DMS153 treated with DMSO at 0.1 percent for 48 hours (cell line): ENCODE results near the gene DNAJB12.
"Not testable (repeated sequence)": the region's sequence is repeated elsewhere in the genome, so short reads cannot be mapped to it uniquely, and the experiment has no call there.

Source experiments
- DNase-seq: peaks from one replicate; lab custom pipeline; 2025; ENCODE audit not compliant: unreplicated experiment; lab: John Stamatoyannopoulos, UW

DNAJB12 gene

GRCh38 chr10:72316748-72317435 is 37.8 kb downstream of the DNAJB12 start:
- DNase-seq, result no peak

- no peak for DNase-seq
Measured at GRCh38 chr10:72316386-72316700, 38.4 kb downstream of the DNAJB12 start.

DNA sequence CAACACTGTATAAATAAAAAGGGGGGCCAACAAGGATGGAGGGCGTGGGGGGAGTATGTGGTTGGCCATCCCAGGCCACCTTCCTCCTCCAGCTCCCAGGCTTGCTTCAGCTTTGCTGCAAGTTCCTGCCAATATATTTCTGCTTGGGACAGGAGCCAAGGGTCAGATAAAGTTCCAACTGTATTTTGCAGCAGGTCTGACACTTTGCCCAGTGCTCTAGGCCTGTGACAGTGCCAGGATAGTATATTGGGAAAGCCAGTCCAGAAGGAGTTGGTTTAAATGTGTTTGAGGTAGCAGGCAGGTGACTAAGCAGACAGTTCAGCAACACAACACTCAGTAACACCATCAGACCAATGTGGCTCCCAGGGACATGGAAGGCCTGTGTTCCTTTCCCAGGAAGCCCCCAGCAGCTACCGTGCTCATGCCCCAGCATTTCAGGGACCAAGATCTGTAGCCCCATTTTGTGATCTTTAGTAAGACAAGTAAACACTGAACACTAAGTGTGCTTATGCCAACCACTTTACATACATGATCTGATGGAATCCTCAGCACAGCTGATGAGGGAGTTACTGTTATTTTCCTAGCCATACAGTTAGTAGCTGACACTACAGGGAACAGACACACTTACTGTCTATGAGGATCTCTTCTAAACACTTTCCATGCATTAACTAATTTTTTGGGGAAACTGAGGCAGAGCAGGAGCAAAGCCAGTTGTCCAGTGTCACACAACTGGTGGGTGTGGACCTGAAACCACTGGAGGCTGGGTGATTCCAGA is 38.9 kb downstream of the DNAJB12 start:
- DNase-seq, result no peak

- DNase-seq, result no peak
Measured at GRCh38 chr10:72315054-72315453, 39.7 kb downstream of the DNAJB12 start.

DNA sequence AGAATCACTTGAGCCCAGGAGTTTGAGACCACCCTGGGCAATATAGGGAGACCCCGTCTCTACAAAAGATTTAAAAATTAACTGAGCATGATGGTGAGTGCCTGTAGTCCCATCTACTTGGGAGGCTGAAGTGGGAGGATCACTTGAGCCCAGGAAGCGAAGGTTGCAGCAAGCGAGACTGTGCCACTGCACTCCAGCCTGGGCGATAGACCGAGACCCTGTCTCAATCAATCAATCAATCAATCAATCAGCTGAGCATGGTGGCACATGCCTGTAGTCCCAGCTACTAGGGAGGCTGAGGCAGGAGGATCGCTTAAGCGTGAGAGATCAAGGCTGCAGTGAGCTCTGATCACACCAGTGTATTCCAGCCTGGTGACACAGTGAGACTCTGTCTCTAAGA is 40.5 kb downstream of the DNAJB12 start:
- no peak for DNase-seq

DNA sequence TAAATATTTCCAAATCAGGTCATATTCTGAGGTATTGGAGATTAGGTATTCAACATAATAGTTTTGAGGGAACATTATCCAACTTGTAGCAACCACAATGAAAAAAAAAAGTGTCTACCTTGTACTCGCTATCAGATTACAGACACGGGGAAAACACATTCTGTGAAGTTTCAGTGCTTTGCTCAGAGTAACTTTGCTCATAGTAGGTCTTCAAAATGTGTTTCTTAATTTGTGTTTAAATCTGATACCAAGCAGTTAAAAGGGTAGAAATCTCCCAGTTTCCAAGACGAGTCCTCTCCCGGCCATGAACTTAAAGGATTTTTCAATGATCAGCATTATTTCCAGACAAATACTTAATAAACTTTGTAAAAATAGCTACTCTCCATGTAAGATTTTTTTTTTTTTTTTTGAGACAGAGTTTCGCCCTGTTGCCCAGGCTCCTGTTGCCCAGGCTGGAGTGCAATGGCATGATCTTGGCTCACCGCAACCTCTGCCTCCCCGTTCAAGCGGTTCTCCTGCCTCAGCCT is 41.8 kb downstream of the DNAJB12 start:
- no peak for DNase-seq

DNA sequence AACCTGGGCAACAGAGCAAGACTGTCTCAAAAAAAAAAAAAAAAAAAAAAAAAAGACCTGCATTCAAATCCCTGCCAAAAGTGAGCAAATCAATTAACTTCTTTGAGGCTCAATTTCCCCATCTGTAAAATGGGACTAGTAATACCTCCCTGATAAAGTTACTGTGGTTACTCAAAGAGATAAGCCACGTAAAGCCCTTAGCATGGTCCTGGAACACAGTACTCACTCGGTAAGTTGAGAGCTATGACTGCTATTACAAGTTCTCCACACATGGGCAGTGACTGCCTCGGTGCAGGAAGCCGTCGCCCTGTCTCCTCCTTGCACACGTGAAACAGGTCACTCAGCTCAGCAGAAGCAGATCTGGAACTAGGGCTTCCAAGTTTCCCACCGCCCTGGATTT is 43.1 kb downstream of the DNAJB12 start:
- no peak for DNase-seq

DNA sequence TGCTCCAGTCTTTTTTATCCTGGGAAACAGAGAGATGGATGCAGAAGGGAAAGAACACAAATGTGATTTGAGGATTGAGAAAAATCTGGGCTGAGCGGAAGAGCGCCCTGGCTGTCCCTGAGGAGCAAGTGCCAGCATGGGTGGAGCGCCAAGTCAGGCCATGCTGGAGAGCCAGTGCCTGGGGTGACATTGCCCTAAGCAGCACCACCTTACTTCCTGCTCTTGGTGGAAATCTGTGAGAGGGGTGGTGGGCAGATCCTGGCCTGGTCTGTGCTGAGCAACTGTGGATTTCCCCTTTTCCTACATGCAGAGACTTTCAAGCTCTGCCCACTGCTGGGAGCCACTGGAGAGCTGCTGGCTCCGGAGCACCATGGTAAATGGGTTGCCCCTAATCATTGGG is 44.1 kb downstream of the DNAJB12 start:
- no peak for DNase-seq

DNA sequence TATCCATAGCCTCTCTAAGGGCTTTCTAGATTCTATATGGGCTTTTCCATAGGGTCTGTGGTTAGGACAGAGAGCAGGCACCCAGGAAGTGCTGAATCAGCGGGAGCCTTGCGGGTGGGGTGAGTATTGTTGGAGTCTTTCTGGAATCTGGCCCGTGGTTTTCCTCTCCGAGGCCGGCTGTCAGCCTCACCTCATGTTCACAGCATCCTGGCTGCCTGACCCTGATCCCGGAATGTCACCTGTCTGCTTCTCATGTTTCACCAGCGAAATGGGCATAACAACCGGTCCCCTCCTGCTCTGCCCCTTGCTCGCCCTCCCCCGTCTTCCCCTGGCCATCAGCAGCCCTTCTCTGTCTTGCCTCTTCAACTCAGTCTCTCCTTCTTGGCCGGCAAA is 44.5 kb downstream of the DNAJB12 start:
- DNase-seq, result no peak

DNA sequence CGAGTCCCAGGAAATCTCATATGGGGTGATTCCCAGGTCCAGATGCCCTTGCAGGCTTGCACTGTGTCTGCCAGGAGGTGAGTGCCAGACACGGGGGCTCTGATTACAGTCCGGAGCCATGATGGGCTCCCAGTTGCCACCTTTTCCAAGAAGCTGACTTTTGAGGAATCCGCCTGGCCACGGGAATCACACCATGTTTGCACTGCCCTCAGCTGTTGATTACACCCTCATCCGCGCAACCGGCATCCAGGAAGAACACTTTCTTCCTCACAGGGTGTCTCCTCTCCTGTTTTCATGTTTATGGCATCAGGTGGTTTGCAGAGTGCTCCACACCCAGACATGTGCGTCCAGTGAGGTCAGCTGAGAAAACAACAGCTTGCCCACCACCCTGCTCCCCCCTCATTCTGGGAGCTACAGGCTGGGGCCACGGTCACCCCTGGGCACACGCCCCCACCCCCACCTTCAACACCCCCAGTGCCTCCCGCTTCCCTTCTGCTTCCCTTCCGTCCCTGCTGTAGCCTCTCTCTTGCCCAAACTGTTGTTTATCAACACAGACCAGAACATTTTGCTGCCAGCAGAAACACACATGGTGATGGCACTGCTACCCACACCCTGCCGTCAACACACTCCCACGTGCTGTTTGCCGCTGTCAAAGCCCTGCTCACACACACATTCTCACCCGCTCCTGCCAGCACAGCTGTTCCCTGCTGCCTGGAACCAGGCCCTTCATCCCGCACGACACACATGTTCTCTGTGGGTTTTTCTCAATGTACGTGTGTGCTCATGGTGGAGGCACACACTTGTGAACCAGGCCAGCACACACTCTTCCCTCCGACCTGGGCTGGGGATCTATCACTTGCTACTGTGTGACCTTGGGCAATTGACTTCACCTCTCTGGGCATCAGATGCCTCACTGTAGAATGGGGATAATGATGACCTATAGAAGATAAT is 45.2 kb downstream of the DNAJB12 start:
- DNase-seq, result no peak

DNA sequence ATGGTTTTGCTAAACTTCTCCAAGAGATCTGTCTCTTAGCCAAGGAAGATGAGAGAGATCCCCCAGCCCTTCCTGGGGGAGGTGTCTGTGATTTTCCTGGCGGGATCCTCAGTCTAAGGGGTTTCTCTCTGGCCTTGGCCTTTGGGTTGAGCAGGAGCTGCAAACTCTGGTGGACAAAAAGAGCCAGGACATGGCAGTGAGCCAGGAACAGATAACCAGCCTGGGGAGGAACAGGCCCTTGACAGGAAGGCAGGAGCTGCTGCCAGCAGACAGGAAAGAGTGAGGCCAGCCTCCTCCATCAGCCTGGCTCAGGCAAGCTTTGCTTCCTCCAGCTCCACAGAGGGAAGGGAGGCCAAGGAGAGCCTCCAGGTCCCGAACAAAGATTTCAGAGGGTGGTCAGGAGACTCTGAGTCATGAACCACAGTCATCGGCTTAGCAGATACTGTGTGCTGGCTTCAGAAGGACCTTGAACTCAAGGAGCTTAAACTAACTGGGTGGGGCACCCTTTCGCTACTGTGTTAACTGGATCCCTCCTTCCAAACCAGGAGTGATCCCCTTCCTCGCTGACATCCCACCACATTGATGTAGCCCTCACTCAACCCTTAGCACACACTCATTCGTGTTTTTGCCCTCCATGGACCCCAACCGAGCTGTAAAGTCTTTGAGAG is 46.3 kb downstream of the DNAJB12 start:
- no peak for DNase-seq

DNA sequence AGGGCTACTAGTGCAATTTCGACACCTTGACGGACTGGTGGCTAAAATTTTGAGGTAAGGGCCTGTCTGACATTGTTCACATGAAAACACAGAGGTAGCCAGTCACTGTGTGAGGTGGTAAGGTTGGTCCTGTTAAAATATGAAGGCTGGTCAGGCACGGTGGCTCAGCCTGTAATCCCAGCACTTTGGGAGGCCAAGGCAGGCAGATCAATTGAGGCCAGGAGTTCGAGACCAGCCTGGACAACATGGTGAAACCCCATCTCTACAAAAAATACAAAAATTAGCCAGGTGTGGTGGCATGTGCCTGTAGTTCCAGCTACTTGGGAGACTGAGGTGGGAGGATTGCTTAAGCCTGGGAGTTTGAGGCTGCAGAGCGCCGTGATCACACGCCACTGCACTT is 47.0 kb downstream of the DNAJB12 start:
- DNase-seq, result not testable (repeated sequence)

GRCh38 chr10:72306215-72306760 is 48.4 kb downstream of the DNAJB12 start:
- DNase-seq, result no peak

GRCh38 chr10:72303424-72304128 is 51.1 kb downstream of the DNAJB12 start:
- DNase-seq, result no peak

- DNase-seq, result no peak
Measured at GRCh38 chr10:72298592-72299519, 55.9 kb downstream of the DNAJB12 start.

- DNase-seq, result peak; percentile 85
Measured at GRCh38 chr10:72297805-72298591, 56.7 kb downstream of the DNAJB12 start.

- no peak for DNase-seq
Measured at GRCh38 chr10:72297281-72297804, 57.4 kb downstream of the DNAJB12 start.

DNA sequence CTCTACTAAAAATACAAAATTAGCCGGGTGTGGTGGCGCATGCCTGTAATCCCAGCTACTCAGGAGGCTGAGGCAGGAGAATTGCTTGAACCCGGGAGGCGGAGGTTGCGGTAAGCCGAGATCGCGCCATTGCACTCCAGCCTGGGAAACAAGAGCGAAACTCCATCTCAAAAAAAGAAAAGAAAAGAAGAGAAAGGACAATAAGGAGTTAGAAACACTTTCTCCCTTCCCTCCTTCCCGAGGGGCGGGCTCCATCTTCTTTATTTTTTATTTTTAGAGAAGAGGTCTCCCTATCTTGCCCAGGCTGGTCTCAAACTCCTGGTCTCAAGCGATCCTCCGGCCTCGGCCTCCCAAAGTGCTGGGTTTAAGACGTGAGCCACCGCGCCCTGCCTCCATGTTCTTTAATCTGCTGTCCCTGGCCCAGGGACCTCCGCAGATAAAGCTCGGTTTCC is 57.9 kb downstream of the DNAJB12 start:
- not testable (repeated sequence) for DNase-seq
